Raji (cell line): ENCODE data around the gene RUVBL1.

ENCODE experiments used
- POLR2A ChIP-seq: IDR thresholded peaks from 2 replicates; pipeline ENCODE4 v1.6.1; 2011; ENCODE audit warnings: low read depth, low read length, control low read depth; ENCODE audit not compliant: insufficient read depth

Gene RUVBL1

GRCh38 chr3:128149650-128150049, 26.0 kb upstream of the RUVBL1 start:
- TF ChIP-seq POLR2A = no peak

DNA sequence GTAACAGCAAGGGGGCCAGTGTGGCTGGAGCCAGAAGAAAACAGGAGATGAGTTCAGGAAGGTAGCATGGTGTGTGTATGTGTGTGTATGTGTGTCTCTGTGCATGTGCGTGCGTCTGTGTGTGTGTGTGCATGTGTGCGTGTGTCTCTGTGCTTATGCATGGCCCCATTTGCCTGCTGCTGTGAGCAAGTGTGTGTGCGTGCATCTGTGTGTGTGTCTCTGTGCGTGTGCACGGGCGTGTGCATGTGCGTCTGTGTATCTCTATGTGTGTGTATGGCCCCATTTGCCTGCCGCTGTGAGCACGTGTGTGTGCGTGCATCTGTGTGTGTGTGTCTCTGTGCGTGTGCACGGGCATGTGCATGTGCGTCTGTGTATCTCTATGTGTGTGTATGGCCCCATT, 22.6 kb upstream of the RUVBL1 start:
- TF ChIP-seq POLR2A = no peak

- TF ChIP-seq POLR2A = no peak
These were observed 21.7 kb upstream of the RUVBL1 start for GRCh38 chr3:128145279-128145678.

DNA sequence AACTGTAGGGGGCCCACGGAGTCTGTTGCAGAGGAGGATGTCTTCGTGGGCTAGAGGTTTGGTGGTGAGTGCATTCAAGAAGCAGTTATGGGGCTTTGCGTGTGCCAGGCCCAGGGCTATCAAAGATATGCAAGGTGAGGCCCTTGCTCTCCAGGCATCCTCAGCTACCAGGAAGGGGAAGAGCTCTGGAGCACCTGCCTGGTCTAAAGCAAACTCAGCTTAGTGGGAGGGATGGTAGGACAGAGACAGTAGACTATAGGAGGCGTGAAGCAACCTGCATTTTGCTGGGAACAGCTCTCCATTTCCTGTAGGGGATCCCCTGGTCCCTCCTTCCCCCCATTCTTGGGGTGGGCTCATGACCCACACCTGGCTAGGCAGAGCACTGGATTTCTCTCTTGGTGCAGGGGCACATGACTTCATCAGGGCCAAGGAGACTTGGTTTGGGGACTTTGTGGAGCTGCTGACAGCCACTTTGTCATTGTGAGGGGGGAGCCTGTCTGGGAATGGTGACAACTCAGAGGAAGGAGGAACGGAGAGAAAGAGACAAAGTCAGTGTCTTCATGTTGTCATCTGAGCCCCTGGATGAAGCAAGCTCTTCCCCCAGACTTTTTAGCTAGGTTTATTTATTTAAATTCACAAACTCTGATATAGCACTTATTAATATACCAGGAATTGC, 21.0 kb upstream of the RUVBL1 start:
- no peak for TF ChIP-seq POLR2A

GRCh38 chr3:128143496-128143895, 19.9 kb upstream of the RUVBL1 start:
- TF ChIP-seq POLR2A = no peak

DNA sequence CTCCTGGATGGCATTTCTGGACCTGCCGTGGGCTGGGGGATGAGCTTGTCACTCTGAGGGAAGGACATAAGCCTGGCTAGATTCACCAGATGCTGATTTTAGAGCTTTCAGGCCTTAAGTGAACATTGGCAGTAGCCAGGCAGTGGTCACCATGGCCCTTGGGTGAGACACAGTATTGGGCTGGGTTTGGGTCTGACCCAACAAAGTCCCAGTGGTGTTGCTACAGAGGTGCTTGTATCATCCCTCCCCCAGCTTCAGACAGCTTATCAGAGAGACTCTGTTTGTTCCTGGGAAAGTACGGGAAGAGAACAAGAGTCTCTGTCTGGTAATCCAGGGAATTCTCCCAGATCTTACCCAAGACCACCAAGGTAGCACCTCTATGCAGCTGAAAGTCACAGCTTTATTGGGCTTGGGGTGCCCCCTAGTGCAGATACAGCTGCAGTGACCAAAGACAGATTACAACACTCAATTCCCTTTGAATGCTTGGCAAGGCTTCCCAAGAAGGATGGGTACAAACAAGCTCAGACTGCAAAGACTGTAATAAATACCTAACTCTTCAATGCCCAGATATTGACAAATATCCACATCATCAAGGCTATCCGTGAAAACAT, 9.8 kb upstream of the RUVBL1 start:
- no peak for TF ChIP-seq POLR2A

DNA sequence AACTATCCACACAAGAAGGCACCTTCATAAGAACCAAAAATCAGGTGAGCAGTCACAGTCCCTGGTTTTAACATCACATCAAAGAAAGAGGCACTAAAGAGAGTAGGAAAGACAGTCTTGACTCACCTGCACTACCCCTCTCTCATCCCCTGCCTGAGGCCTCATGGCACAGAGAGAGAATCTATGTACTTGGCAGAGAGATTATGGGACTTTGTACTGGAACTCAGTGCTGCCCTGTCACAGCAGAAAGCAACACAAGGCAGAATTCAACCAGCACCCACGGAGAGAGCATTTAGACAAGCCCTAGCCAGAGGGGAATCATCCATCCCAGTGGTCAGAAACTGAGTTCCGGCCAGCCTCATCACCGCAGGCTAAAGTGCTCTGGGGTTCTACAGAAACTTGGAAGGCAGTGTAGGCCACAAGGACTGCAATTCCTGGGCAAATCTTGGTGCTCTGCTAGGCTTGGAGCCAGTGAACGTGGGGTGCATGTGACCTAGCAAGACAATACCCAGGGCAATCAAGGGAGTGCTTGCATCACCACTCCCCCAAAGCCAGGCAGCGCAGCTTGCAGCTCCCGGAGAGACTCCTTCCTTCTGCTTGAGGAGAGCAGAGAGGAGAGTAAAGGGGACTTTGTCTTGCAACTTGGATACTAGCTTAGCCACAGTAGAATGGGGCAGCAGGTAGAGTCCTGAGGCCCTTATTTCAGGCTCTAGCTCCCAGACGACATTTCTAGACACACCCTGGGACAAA, 8.5 kb upstream of the RUVBL1 start:
- TF ChIP-seq POLR2A = no peak

- TF ChIP-seq POLR2A = no peak
These were observed 4.6 kb upstream of the RUVBL1 start for GRCh38 chr3:128128251-128128650.

- no peak for TF ChIP-seq POLR2A
These were observed 3.6 kb upstream of the RUVBL1 start for GRCh38 chr3:128127236-128127635.

DNA sequence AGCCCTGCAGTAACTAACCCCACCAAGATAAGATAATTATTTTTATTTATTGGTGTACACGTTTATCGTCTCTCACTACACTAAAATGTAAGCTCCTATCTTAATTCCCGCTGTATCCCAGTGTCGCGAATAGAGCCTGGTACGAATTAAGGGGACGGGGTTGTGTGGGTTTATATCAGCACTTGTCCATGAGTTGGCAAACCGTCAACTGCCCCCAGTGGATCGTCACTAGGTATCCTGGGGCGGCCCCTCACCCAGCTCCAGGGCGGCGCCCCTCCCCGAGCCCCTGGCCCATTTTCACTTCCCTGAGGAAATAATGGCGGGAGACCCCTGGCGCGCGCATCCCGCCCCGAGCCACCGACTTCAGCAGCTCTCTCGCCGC, 465 bp downstream of the RUVBL1 start:
- TF ChIP-seq POLR2A = no peak

DNA sequence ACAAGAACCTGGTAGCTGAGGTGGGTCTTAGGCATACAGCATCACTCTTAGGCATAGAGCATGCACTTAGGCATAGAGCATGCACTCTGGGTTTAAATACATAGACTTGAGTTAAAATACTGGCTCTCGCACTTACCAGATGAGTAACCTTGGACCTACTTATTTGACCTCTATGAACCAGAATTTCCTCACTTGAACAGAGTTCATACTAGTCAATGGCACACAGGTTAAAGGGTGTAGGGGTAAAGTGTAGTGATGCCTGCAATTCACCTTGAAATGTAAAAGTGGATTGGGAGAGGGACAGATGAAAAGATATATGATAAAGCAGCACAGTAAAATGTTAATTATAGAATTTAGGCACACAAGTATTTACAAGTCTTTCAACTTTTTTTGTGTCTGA, 1.6 kb downstream of the RUVBL1 start:
- TF ChIP-seq POLR2A = no peak

GRCh38 chr3:128113817-128114794, 9.5 kb downstream of the RUVBL1 start:
- TF ChIP-seq POLR2A = no peak

GRCh38 chr3:128112357-128112968, 11.1 kb downstream of the RUVBL1 start:
- TF ChIP-seq POLR2A = no peak

- TF ChIP-seq POLR2A = no peak
These were observed 12.5 kb downstream of the RUVBL1 start for GRCh38 chr3:128111147-128111546.

GRCh38 chr3:128107834-128108233, 15.8 kb downstream of the RUVBL1 start:
- TF ChIP-seq POLR2A = no peak
